Mesothelial cell of epicardium (in vitro differentiated cells): ENCODE measurements around the gene OR10G3. TPM values are rescaled to one million over a fixed set of nuclear protein-coding genes. Genes with fewer than 3 reads are reported as not detected.
A peak's percentile ranks its signal among the peaks of the same experiment; 100 is the strongest.

Experiments used
- DNase-seq, 2 experiments: peaks; one replicate each; pipeline ENCODE4 v3.0.0; 2021; ENCODE audit warnings: low spot score in 2 of 2; ENCODE audit not compliant: unreplicated experiment in 2 of 2
- H3K27ac Mint-ChIP-seq: 2 replicates; pipeline ENCODE4 v1.8.0; 2021; ENCODE audit warnings: mixed read lengths
- H3K27me3 Mint-ChIP-seq: 2 replicates; pipeline ENCODE4 v1.8.0; 2021; ENCODE audit warnings: low read depth, mixed read lengths
- H3K36me3 Mint-ChIP-seq: 2 replicates; pipeline ENCODE4 v1.8.0; 2021; ENCODE audit warnings: mixed read lengths
- H3K4me1 Mint-ChIP-seq: 2 replicates; pipeline ENCODE4 v1.8.0; 2021; ENCODE audit warnings: mixed read lengths
- H3K4me3 Mint-ChIP-seq: 2 replicates; pipeline ENCODE4 v1.8.0; 2021; ENCODE audit warnings: mild to moderate bottlenecking, moderate library complexity, mixed read lengths
- H3K9me3 Mint-ChIP-seq: 2 replicates; pipeline ENCODE4 v1.8.0; 2021; ENCODE audit warnings: mixed read lengths
- total RNA-seq: library from RNA; stranded (reverse); gene quantifications from 3 replicates; pipeline ENCODE4 v1.2.1, GENCODE V29; 2021
- TF ChIP-seq, protein P1 (sequence below): fragments of 200-600 bp; sonication (generic); IDR thresholded peaks from one replicate; pipeline ENCODE4 v1.5.0; 2021; ENCODE audit warnings: antibody characterized with exemption; ENCODE audit not compliant: unreplicated experiment

OR10G3 gene
- total RNA-seq, 1 donor from 2014 or later = not detected

DNA sequence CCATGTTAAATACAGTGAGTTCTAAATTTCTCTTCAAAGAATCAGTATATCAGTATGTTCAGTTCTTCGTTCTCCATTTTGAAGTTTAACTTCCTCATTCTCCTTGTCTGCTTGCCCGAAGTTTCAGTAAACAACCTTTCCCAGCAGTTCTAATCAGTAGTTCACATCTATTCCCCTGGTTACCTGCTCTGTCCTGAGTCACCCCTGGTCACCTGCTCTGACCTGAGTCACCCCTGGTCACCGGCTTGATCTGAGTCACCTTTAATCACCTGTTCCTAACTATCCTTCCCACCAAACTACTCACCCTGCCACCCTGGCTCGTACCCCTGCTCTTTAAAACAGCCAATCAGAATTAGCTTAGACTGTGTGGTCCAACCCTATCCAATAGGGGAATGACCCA is 9.4 kb upstream of the OR10G3 start:
- H3K36me3 Mint-ChIP-seq = no peaks in the 10 kb centered on the region
- no peaks in the 10 kb centered on the region for H3K4me1 Mint-ChIP-seq
- TF ChIP-seq, protein P1, sequence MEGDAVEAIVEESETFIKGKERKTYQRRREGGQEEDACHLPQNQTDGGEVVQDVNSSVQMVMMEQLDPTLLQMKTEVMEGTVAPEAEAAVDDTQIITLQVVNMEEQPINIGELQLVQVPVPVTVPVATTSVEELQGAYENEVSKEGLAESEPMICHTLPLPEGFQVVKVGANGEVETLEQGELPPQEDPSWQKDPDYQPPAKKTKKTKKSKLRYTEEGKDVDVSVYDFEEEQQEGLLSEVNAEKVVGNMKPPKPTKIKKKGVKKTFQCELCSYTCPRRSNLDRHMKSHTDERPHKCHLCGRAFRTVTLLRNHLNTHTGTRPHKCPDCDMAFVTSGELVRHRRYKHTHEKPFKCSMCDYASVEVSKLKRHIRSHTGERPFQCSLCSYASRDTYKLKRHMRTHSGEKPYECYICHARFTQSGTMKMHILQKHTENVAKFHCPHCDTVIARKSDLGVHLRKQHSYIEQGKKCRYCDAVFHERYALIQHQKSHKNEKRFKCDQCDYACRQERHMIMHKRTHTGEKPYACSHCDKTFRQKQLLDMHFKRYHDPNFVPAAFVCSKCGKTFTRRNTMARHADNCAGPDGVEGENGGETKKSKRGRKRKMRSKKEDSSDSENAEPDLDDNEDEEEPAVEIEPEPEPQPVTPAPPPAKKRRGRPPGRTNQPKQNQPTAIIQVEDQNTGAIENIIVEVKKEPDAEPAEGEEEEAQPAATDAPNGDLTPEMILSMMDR = no peak
- peaks cover 16% of the 10 kb centered on the region for H3K27me3 Mint-ChIP-seq
- no peak overlapping the region for H3K27ac Mint-ChIP-seq
- H3K4me3 Mint-ChIP-seq = no peak overlapping the region
- peaks cover 15% of the 10 kb centered on the region for H3K9me3 Mint-ChIP-seq
- DNase-seq = no peak

DNA sequence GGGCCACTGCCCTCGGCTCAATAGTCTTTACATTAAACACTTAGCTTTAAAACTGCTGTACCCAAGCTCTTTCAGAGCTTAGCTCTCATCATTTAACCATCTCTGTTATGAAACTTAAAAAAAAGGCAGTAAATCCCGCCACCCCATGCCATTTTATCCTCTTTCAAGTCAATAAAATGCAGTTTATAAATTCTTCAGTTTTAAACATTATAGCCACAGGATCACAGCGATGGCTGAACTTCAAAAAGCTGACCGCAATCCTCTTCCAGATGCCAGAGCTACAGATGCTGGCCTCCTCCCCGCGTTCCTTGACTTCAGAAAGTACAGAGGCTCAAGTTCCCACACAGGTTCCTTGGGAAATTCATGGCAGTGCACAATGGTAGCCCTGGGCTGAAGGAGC is 4.2 kb downstream of the OR10G3 start:
- Mint-ChIP-seq H3K4me3 (no peak overlapping the region), H3K9me3 (peaks cover 8% of the 10 kb centered on the region), H3K27me3 (peaks cover 23% of the 10 kb centered on the region), H3K36me3 (no peaks in the 10 kb centered on the region), H3K4me1 (no peaks in the 10 kb centered on the region), H3K27ac (no peak overlapping the region)
- TF ChIP-seq, protein P1 = no peak
- no peak for DNase-seq

DNA sequence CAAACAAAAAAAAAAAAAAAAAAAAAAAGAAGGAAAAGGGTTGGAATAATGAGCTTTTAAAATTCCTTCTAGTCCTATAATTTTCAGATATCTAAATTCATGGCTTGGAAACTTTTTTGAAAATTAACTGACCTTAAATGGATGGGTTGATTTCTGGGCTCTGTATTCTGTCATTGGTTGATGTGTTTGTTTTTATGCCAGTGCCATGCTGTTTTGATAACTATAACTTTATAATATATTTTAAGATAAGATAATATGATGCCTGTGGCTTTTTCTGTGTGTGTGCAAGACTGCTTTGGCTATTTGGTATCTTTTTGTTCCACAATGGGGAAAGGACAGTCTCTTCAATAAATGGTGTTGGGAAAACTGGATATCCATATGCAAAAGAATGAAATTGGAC is 7.3 kb downstream of the OR10G3 start:
- Mint-ChIP-seq H3K4me3 (no peak overlapping the region), H3K9me3 (peaks cover 8% of the 10 kb centered on the region), H3K27ac (no peak overlapping the region), H3K36me3 (no peaks in the 10 kb centered on the region), H3K27me3 (peaks cover 12% of the 10 kb centered on the region), H3K4me1 (no peaks in the 10 kb centered on the region)
- TF ChIP-seq, protein P1 = no peak
- no peak for DNase-seq

DNA sequence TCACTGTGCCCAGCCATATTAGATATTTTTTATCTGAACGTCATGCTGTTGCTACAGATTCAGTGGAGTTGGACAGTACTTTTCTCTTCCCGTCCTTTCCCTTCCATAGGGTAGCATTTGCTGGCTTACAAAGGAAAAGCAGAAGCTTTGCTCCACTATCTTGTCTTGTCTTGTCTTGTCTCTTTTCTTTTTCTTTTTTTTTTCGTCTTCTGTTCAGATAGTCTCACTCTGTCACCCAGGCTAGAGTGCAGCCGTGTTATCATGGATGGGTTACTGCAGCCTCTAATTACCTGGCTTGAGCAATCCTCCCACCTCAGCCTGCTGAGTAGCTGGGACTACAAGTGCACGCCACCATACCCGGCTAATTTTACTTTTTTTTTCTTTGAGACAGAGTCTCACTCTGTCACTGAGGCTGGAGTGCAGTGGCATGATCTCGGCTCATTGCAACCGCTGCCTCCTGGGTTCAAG is 21.1 kb downstream of the OR10G3 start:
- TF ChIP-seq, protein P1 = no peak
- DNase-seq = no peak
- H3K4me3 Mint-ChIP-seq = peak overlapping the region; percentile 24
- H3K36me3 Mint-ChIP-seq = no peaks in the 10 kb centered on the region
- H3K9me3 Mint-ChIP-seq = no peaks in the 10 kb centered on the region
- no peaks in the 10 kb centered on the region for H3K27me3 Mint-ChIP-seq
- H3K4me1 Mint-ChIP-seq = peaks cover 17% of the 10 kb centered on the region
- peak overlapping the region; percentile 84 for H3K27ac Mint-ChIP-seq

DNA sequence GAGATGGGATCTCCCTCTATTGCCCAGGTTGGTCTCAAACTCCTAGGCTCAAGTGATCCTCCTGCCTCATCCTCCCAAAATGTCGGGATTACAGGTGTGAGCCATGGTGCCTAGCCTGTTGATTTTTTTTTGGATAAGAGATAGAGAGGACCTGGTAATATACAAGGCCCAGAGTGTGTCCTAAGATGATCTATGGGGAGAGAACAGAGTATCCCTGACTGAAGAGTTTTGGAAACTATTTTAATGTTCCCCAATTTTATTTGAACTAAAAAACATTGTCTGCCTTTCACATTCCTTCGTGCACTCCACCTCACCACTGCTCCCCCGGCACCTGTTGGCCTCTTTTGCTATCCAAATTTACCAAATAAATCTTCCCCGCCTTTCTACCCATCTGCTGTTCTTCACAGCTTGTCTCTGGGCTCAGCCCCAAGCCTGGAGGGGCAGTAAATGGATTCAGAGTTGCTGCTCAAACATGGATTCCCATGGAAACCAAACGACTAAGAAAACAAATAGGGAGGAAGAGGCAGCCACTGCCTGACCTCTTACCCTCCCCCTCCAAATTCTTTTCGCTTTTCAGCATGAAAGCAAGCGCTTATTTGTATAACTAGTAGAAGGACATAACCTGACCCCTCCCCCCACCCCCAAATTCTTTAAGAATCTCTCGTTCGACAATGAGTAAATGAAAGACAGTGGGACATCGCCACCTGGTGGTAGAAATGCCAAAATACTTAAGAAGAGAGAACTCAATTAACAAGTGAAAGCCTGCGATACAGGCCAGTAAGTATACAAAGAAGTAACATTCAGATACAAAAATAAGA is 22.6 kb downstream of the OR10G3 start:
- DNase-seq = peak; percentile 42 to 79
- Mint-ChIP-seq H3K4me1 (peaks cover 17% of the 10 kb centered on the region), H3K27ac (peak overlapping the region; percentile 94), H3K9me3 (no peaks in the 10 kb centered on the region), H3K27me3 (no peaks in the 10 kb centered on the region), H3K36me3 (no peaks in the 10 kb centered on the region), H3K4me3 (peak overlapping the region; percentile 63)
- TF ChIP-seq, protein P1 = peak; percentile 95
